Measurements from ENCODE around the gene MED22. TPM values are rescaled to one million over a fixed set of nuclear protein-coding genes. Genes with fewer than 3 reads are reported as not detected.

The MED22 gene
- total RNA-seq, 1 experiment from 2014 or later = 32.6 TPM

- Mint-ChIP-seq H3K27ac (ENCODE audit: low read depth, unreplicated experiment) (no peak overlapping the region), H3K4me1 (ENCODE audit: insufficient read depth, unreplicated experiment) (peaks cover 3% of the 10 kb centered on the region), H3K36me3 (ENCODE audit: insufficient read depth, unreplicated experiment) (peaks cover 71% of the 10 kb centered on the region), H3K4me3 (ENCODE audit: unreplicated experiment) (no peak overlapping the region), H3K27me3 (ENCODE audit: insufficient read depth, unreplicated experiment) (no peaks in the 10 kb centered on the region), H3K9me3 (ENCODE audit: unreplicated experiment) (no peaks in the 10 kb centered on the region)
- BruUV-seq (replicated peaks) = no TSS peak
- POLR2A ChIA-PET = interaction anchor here (0.6 to 1.7 kb wide), 4 partner anchors 10 to 1047 kb away, joined by 3 to 5 read pairs (median 4); no protein-coding TSS in a partner anchor
- no peak for TF ChIP-seq CTCF (IDR thresholded peaks at IDR 0.05; ENCODE audit: unreplicated experiment)
- DNase-seq (ENCODE audit: unreplicated experiment) = no peak
- CTCF ChIA-PET = interaction anchor here (0.5 to 0.7 kb wide), 2 partner anchors 56 to 165 kb away, joined by 3 to 7 read pairs; no protein-coding TSS in a partner anchor
- intact Hi-C loops (cut with micrococcal nuclease) = no loop called here
These were observed 4.9 kb upstream of the MED22 start for GRCh38 chr9:133352635-133353340.

GRCh38 chr9:133351908-133352634 lies 4.1 kb upstream of the MED22 start:
- H3K27ac Mint-ChIP-seq (ENCODE audit: low read depth, unreplicated experiment) = no peak overlapping the region

GRCh38 chr9:133351526-133351907 lies 3.6 kb upstream of the MED22 start:
- Mint-ChIP-seq H3K36me3 (ENCODE audit: insufficient read depth, unreplicated experiment) (peaks cover 76% of the 10 kb centered on the region), H3K4me1 (ENCODE audit: insufficient read depth, unreplicated experiment) (peaks cover 6% of the 10 kb centered on the region)
- no TSS peak for BruUV-seq (replicated peaks)

More at GRCh38 chr9:133351908-133352634, 4.1 kb upstream of the MED22 start:
- TF ChIP-seq CTCF (IDR thresholded peaks at IDR 0.05; ENCODE audit: unreplicated experiment) = peak; percentile 36
- ChIA-PET POLR2A (interaction anchor here (0.8 to 1.8 kb wide), 7 partner anchors 11 to 108 kb away, joined by 3 to 5 read pairs (median 4); partner anchors contain the start of gene CACFD1), CTCF (interaction anchor here (0.5 to 1.0 kb wide), 2 partner anchors 22 to 57 kb away, joined by 4 to 7 read pairs; no protein-coding TSS in a partner anchor)
- Mint-ChIP-seq H3K4me1 (ENCODE audit: insufficient read depth, unreplicated experiment) (peaks cover 2% of the 10 kb centered on the region), H3K9me3 (ENCODE audit: unreplicated experiment) (no peaks in the 10 kb centered on the region), H3K4me3 (ENCODE audit: unreplicated experiment) (no peak overlapping the region), H3K27me3 (ENCODE audit: insufficient read depth, unreplicated experiment) (no peaks in the 10 kb centered on the region), H3K36me3 (ENCODE audit: insufficient read depth, unreplicated experiment) (peaks cover 70% of the 10 kb centered on the region)
- DNase-seq (ENCODE audit: unreplicated experiment) = peak; percentile 65
- BruUV-seq (replicated peaks) = TSS peak; percentile 5
- intact Hi-C loops (cut with micrococcal nuclease) = no loop called here

More at GRCh38 chr9:133351526-133351907, 3.6 kb upstream of the MED22 start:
- Mint-ChIP-seq H3K9me3 (ENCODE audit: unreplicated experiment) (no peaks in the 10 kb centered on the region), H3K4me3 (ENCODE audit: unreplicated experiment) (no peak overlapping the region), H3K27me3 (ENCODE audit: insufficient read depth, unreplicated experiment) (no peaks in the 10 kb centered on the region), H3K27ac (ENCODE audit: low read depth, unreplicated experiment) (no peak overlapping the region)
- DNase-seq (ENCODE audit: unreplicated experiment) = peak; percentile 24
- intact Hi-C loops (cut with micrococcal nuclease) = no loop called here
- TF ChIP-seq CTCF (IDR thresholded peaks at IDR 0.05; ENCODE audit: unreplicated experiment) = no peak
- POLR2A ChIA-PET = interaction anchor here (0.8 to 1.8 kb wide), 8 partner anchors 12 to 108 kb away, joined by 3 to 5 read pairs (median 4); partner anchors contain the start of genes CACFD1 and SURF6
- CTCF ChIA-PET = interaction anchor here (1.0 kb wide), 1 partner anchor 23 kb away, joined by 4 read pairs; no protein-coding TSS in a partner anchor

Data from MCF 10A (cell line).